Muscle layer of duodenum (tissue), 2 donors: ENCODE measurements around the gene CNTNAP2.

ENCODE experiments used
- H3K27ac ChIP-seq: one replicate; pipeline ENCODE4 v1.7.0; 2013; ENCODE audit warnings: mild to moderate bottlenecking, low read length
- H3K27me3 ChIP-seq: one replicate; pipeline ENCODE4 v1.7.0; 2013; ENCODE audit warnings: low read depth, mild to moderate bottlenecking, control low read depth, low read length
- H3K36me3 ChIP-seq, 2 donors: one replicate each; pipeline ENCODE4 v1.7.0; 2013; ENCODE audit warnings: low read length in 2 of 2, control low read depth in 1 of 2, mild to moderate bottlenecking in 1 of 2; ENCODE audit not compliant: insufficient read depth in 2 of 2, control insufficient read depth in 1 of 2
- H3K4me1 ChIP-seq, 2 donors: one replicate each; pipeline ENCODE4 v1.7.0; 2013; ENCODE audit warnings: low read length in 2 of 2, mild to moderate bottlenecking in 2 of 2, control low read depth in 1 of 2, moderate library complexity in 1 of 2; ENCODE audit not compliant: insufficient read depth in 2 of 2, control insufficient read depth in 1 of 2
- H3K4me3 ChIP-seq, 2 donors: one replicate each; pipeline ENCODE4 v1.7.0; 2013; ENCODE audit warnings: low read length in 2 of 2, low read depth in 1 of 2, mild to moderate bottlenecking in 1 of 2
- H3K9me3 ChIP-seq, 2 donors: one replicate each; pipeline ENCODE4 v1.7.0; 2013; ENCODE audit warnings: low read length in 2 of 2, control low read depth in 1 of 2, mild to moderate bottlenecking in 1 of 2; ENCODE audit not compliant: control insufficient read depth in 1 of 2
- donor health status: healthy.

Gene CNTNAP2

GRCh38 chr7:148162808-148163207 lies 2046.2 kb downstream of the CNTNAP2 start:
- no peak overlapping the region for H3K4me3 ChIP-seq
- no peak overlapping the region for H3K27ac ChIP-seq
- H3K36me3 ChIP-seq = no peaks in the 10 kb centered on the region
- no peaks in the 10 kb centered on the region for H3K9me3 ChIP-seq
- H3K27me3 ChIP-seq = no peaks in the 10 kb centered on the region
- no peaks in the 10 kb centered on the region for H3K4me1 ChIP-seq

GRCh38 chr7:148163246-148163645 lies 2046.6 kb downstream of the CNTNAP2 start:
- Histone ChIP-seq H3K27ac (no peak overlapping the region), H3K27me3 (no peaks in the 10 kb centered on the region)

DNA sequence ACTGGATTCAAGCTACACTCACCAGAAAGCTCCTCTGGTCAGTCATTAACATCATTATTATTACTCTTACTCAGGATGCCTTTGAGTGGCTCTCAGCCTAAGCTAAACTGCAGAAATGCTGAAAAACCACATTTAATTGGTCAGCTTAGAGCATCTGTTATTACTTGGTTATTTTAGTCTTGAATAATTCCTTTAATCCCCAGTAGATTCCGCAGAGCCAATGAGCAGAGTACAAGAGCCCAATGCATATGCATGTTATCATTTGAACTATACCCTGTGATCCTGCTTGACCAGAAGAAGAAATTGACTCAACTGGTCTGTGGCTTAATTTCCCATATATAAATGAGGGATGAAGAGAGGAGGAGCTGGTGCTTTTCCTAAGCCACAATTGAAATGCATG lies 2056.3 kb downstream of the CNTNAP2 start:
- Histone ChIP-seq H3K4me3 (no peak overlapping the region), H3K27ac (no peak overlapping the region), H3K27me3 (no peaks in the 10 kb centered on the region), H3K36me3 (no peaks in the 10 kb centered on the region), H3K9me3 (no peaks in the 10 kb centered on the region), H3K4me1 (no peaks in the 10 kb centered on the region)

More at GRCh38 chr7:148163246-148163645, 2046.6 kb downstream of the CNTNAP2 start:
- H3K9me3 ChIP-seq = no peaks in the 10 kb centered on the region
- H3K4me1 ChIP-seq = no peaks in the 10 kb centered on the region
- H3K36me3 ChIP-seq = no peaks in the 10 kb centered on the region
- no peak overlapping the region for H3K4me3 ChIP-seq

DNA sequence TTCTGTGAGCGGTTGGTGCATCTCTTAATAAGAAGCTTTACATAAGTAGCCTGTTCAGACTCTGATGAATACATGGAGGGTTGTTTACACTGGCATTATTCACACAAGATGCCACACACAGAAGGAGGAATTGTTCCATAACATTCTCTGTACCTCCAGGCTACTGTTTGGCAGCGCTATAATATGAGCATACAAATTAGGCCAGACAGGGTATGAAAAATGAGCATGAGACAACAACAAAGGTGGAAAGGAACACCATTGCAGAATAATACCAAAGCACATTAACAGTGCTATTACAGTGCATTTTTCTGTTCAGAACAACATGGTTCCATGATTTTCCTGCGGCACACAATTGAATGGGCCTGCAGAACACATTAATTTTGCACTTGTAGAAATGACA lies 2056.8 kb downstream of the CNTNAP2 start:
- no peaks in the 10 kb centered on the region for H3K36me3 ChIP-seq
- H3K9me3 ChIP-seq = no peaks in the 10 kb centered on the region
- H3K4me1 ChIP-seq = no peaks in the 10 kb centered on the region
- no peaks in the 10 kb centered on the region for H3K27me3 ChIP-seq
- no peak overlapping the region for H3K4me3 ChIP-seq
- no peak overlapping the region for H3K27ac ChIP-seq

- H3K27ac ChIP-seq = no peak overlapping the region
- H3K36me3 ChIP-seq = no peaks in the 10 kb centered on the region
- no peaks in the 10 kb centered on the region for H3K4me1 ChIP-seq
- no peak overlapping the region for H3K4me3 ChIP-seq
- H3K9me3 ChIP-seq = no peaks in the 10 kb centered on the region
- H3K27me3 ChIP-seq = no peaks in the 10 kb centered on the region
Measured at GRCh38 chr7:148174376-148174775, 2057.8 kb downstream of the CNTNAP2 start.

DNA sequence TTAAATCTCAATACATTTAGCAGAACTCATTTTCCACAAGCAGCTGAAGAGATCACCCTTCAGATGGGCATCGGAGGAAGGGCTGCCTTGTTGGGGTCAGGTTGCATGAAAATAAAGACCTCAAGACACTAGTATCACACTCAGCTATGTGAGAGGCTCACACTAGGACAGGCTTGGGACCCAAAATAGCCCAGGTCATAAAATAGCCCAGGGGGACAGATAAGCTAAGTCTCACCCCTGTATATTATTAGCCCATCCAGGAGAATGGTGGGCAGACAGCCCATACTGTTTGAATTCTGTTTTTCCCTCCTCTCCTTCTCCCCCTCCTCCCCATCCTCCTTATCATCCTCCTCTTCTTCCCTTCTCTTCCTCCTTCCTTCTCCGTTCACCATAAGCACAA lies 2058.9 kb downstream of the CNTNAP2 start:
- Histone ChIP-seq H3K4me1 (no peaks in the 10 kb centered on the region), H3K27me3 (no peaks in the 10 kb centered on the region), H3K9me3 (no peaks in the 10 kb centered on the region), H3K27ac (no peak overlapping the region), H3K4me3 (no peak overlapping the region), H3K36me3 (no peaks in the 10 kb centered on the region)

DNA sequence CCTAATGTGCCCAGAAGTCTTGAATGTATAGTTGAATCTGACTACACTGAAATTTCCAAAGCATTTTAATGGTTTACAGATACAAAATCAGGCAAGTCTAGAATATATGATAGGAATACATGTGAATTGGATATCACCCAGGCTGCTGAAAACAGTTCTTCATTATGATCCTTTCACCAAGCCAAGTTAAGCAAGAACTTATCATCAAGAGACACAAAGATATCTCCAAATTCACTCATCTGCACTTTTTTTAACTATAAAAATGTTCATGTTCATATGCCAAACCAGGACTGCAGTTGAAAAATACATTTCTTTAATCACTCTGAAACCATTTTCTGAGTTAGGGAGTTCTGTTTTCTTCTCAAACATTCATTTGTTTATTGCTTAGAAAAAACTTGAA lies 2061.4 kb downstream of the CNTNAP2 start:
- no peaks in the 10 kb centered on the region for H3K4me1 ChIP-seq
- H3K4me3 ChIP-seq = no peak overlapping the region
- no peaks in the 10 kb centered on the region for H3K9me3 ChIP-seq
- H3K27me3 ChIP-seq = no peaks in the 10 kb centered on the region
- H3K27ac ChIP-seq = no peak overlapping the region
- H3K36me3 ChIP-seq = no peaks in the 10 kb centered on the region

DNA sequence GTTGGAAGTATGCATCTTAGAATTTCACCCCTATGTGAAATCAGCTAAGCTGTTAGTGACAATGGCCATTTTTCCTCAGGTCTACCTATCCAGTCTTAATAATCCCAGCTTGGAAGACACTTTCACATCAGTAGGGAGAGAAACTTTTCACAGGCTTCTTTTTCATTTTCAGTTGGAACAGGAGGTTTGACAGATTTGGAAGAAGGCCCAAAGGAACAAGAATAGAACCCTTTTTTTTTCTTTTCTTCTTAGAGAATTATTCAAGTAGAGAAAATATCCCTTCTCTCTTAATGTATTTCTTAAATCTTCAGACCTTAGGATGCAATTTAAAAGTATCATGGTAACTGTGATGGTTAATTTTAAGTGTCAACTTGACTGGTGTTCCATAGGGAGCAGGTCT lies 2063.5 kb downstream of the CNTNAP2 start:
- Histone ChIP-seq H3K27ac (no peak overlapping the region), H3K4me1 (no peaks in the 10 kb centered on the region), H3K4me3 (no peak overlapping the region)

GRCh38 chr7:148182264-148182663 lies 2065.7 kb downstream of the CNTNAP2 start:
- Histone ChIP-seq H3K4me1 (no peaks in the 10 kb centered on the region), H3K36me3 (no peaks in the 10 kb centered on the region), H3K9me3 (no peaks in the 10 kb centered on the region), H3K27ac (no peak overlapping the region), H3K4me3 (no peak overlapping the region), H3K27me3 (no peaks in the 10 kb centered on the region)

More for the DNA sequence above, 2063.5 kb downstream of the CNTNAP2 start:
- Histone ChIP-seq H3K9me3 (no peaks in the 10 kb centered on the region), H3K27me3 (no peaks in the 10 kb centered on the region), H3K36me3 (no peaks in the 10 kb centered on the region)

GRCh38 chr7:148185041-148185440 lies 2068.4 kb downstream of the CNTNAP2 start:
- Histone ChIP-seq H3K4me3 (no peak overlapping the region), H3K36me3 (no peaks in the 10 kb centered on the region), H3K4me1 (no peaks in the 10 kb centered on the region), H3K27ac (no peak overlapping the region), H3K9me3 (no peaks in the 10 kb centered on the region), H3K27me3 (no peaks in the 10 kb centered on the region)

GRCh38 chr7:148187471-148187870 lies 2070.9 kb downstream of the CNTNAP2 start:
- no peaks in the 10 kb centered on the region for H3K27me3 ChIP-seq
- H3K27ac ChIP-seq = no peak overlapping the region

GRCh38 chr7:148191391-148192065 lies 2074.9 kb downstream of the CNTNAP2 start:
- Histone ChIP-seq H3K27me3 (no peaks in the 10 kb centered on the region), H3K4me1 (no peaks in the 10 kb centered on the region), H3K9me3 (no peaks in the 10 kb centered on the region), H3K36me3 (no peaks in the 10 kb centered on the region), H3K27ac (no peak overlapping the region), H3K4me3 (no peak overlapping the region)

More at GRCh38 chr7:148187471-148187870, 2070.9 kb downstream of the CNTNAP2 start:
- Histone ChIP-seq H3K9me3 (no peaks in the 10 kb centered on the region), H3K4me1 (no peaks in the 10 kb centered on the region), H3K4me3 (no peak overlapping the region), H3K36me3 (no peaks in the 10 kb centered on the region)
